GM12875 (cell line): ENCODE data around the gene BLTP3B.
"Not testable (repeated sequence)": the region's sequence is repeated elsewhere in the genome, so short reads cannot be mapped to it uniquely, and the experiment has no call there.

Experiments used
- H3K4me3 ChIP-seq: one replicate; pipeline ENCODE4 v1.5.1; 2011; ENCODE audit warnings: low read depth, low read length, control low read depth
- CTCF ChIP-seq: IDR thresholded peaks from 2 replicates; pipeline ENCODE4 v1.5.1; 2011; ENCODE audit warnings: low read depth, mild to moderate bottlenecking, control low read depth, inconsistent platforms, low read length, moderate library complexity, borderline replicate concordance; ENCODE audit not compliant: insufficient read depth

The BLTP3B gene

GRCh38 chr12:100185361-100185894, 42.8 kb upstream of the BLTP3B start:
- TF ChIP-seq CTCF = no peak
- no peak overlapping the region for H3K4me3 ChIP-seq

GRCh38 chr12:100184549-100185145, 42.0 kb upstream of the BLTP3B start:
- no peak overlapping the region for H3K4me3 ChIP-seq

GRCh38 chr12:100179252-100179651, 36.6 kb upstream of the BLTP3B start:
- no peak for TF ChIP-seq CTCF

More at GRCh38 chr12:100184549-100185145, 42.0 kb upstream of the BLTP3B start:
- TF ChIP-seq CTCF = no peak

GRCh38 chr12:100176493-100176892, 33.8 kb upstream of the BLTP3B start:
- not testable (repeated sequence) for H3K4me3 ChIP-seq

More at GRCh38 chr12:100179252-100179651, 36.6 kb upstream of the BLTP3B start:
- H3K4me3 ChIP-seq = no peak overlapping the region

GRCh38 chr12:100174495-100174894, 31.8 kb upstream of the BLTP3B start:
- TF ChIP-seq CTCF = no peak
- H3K4me3 ChIP-seq = no peak overlapping the region

GRCh38 chr12:100173111-100173510, 30.4 kb upstream of the BLTP3B start:
- H3K4me3 ChIP-seq = no peak overlapping the region
- no peak for TF ChIP-seq CTCF

GRCh38 chr12:100171248-100171647, 28.6 kb upstream of the BLTP3B start:
- H3K4me3 ChIP-seq = no peak overlapping the region
- no peak for TF ChIP-seq CTCF

GRCh38 chr12:100170313-100170858, 27.7 kb upstream of the BLTP3B start:
- no peak for TF ChIP-seq CTCF
- H3K4me3 ChIP-seq = no peak overlapping the region
